WTC11 (cell line): ENCODE measurements around the gene EIF3M. TPM values are rescaled to one million over a fixed set of nuclear protein-coding genes. Genes with fewer than 3 reads are reported as not detected.

Experiments
- ATAC-seq: fragments of 200-7000 bp; cut with Tn5 transposase; 2 replicates; pipeline ENCODE4 v1.10.0; 2021; ENCODE audit warnings: mild to moderate bottlenecking, moderate library complexity
- CTCF ChIA-PET: fragments of 300-600 bp; sonication (Branson Sonifier 250); formaldehyde crosslinking; loops from one replicate; lab custom pipeline; 2021; ENCODE audit warnings: antibody characterized with exemption; lab: Charles Lee
- POLR2A ChIA-PET: fragments of 350-600 bp; sonication (Branson Sonifier 250); formaldehyde crosslinking; loops from one replicate; lab custom pipeline; 2021; ENCODE audit warnings: antibody characterized with exemption; lab: Charles Lee
- DNase-seq: peaks from one replicate; pipeline ENCODE4 v3.0.0; 2021; ENCODE audit warnings: low spot score
- H3K27ac Mint-ChIP-seq: 2 replicates; pipeline ENCODE4 v1.8.0; 2021; ENCODE audit warnings: mixed read lengths
- H3K27me3 Mint-ChIP-seq: 2 replicates; pipeline ENCODE4 v1.8.0; 2021; ENCODE audit warnings: low read depth, mild to moderate bottlenecking, moderate library complexity, mixed read lengths
- H3K36me3 Mint-ChIP-seq: 2 replicates; pipeline ENCODE4 v1.8.0; 2021; ENCODE audit warnings: mixed read lengths
- H3K4me1 Mint-ChIP-seq: 2 replicates; pipeline ENCODE4 v1.8.0; 2022; ENCODE audit warnings: mixed read lengths
- H3K4me3 Mint-ChIP-seq: 2 replicates; pipeline ENCODE4 v1.8.0; 2021; ENCODE audit warnings: mild to moderate bottlenecking, moderate library complexity, mixed read lengths
- H3K9me3 Mint-ChIP-seq: 2 replicates; pipeline ENCODE4 v1.8.0; 2021; ENCODE audit warnings: mixed read lengths
- CBFB ChIP-seq: sonication (generic); formaldehyde crosslinking; IDR thresholded peaks from 2 replicates; pipeline ENCODE4 v1.8.1; 2022; ENCODE audit warnings: mild to moderate bottlenecking, low read depth, missing genetic modification reagents
- CREB1 ChIP-seq: sonication (generic); formaldehyde crosslinking; IDR thresholded peaks from 2 replicates; pipeline ENCODE4 v1.8.0; 2023; ENCODE audit warnings: mild to moderate bottlenecking, missing genetic modification reagents
- E2F1 ChIP-seq: sonication (generic); formaldehyde crosslinking; IDR thresholded peaks from 2 replicates; pipeline ENCODE4 v1.8.0; 2022; ENCODE audit warnings: mild to moderate bottlenecking, missing genetic modification reagents
- ETV6 ChIP-seq: sonication (generic); formaldehyde crosslinking; IDR thresholded peaks from 2 replicates; pipeline ENCODE4 v1.8.1; 2022; ENCODE audit warnings: mild to moderate bottlenecking, missing genetic modification reagents
- KAT7 ChIP-seq: sonication (generic); formaldehyde crosslinking; IDR thresholded peaks from 2 replicates; pipeline ENCODE4 v1.8.1; 2023; ENCODE audit warnings: missing genetic modification reagents, mild to moderate bottlenecking, borderline replicate concordance
- MXD4 ChIP-seq: fragments of 250-450 bp; sonication (Bioruptor Pico); IDR thresholded peaks from 2 replicates; pipeline ENCODE4 v1.8.0; 2021; ENCODE audit warnings: mild to moderate bottlenecking, moderate library complexity, borderline replicate concordance
- MYBL2 ChIP-seq: sonication (generic); formaldehyde crosslinking; IDR thresholded peaks from 2 replicates; pipeline ENCODE4 v1.8.1; 2023; ENCODE audit warnings: mild to moderate bottlenecking, moderate library complexity, missing genetic modification reagents
- NFE2L1 ChIP-seq: sonication (generic); formaldehyde crosslinking; IDR thresholded peaks from 2 replicates; pipeline ENCODE4 v1.8.1; 2023; ENCODE audit warnings: missing genetic modification reagents
- NR1H2 ChIP-seq: sonication (generic); formaldehyde crosslinking; IDR thresholded peaks from 2 replicates; pipeline ENCODE4 v1.9.0; 2021; ENCODE audit warnings: mild to moderate bottlenecking, moderate library complexity, missing genetic modification reagents
- NR2C2 ChIP-seq: sonication (generic); formaldehyde crosslinking; IDR thresholded peaks from 2 replicates; pipeline ENCODE4 v1.8.0; 2022; ENCODE audit warnings: mild to moderate bottlenecking, missing genetic modification reagents
- TEAD1 ChIP-seq: sonication (generic); formaldehyde crosslinking; IDR thresholded peaks from 2 replicates; pipeline ENCODE4 v1.8.0; 2022; ENCODE audit warnings: mild to moderate bottlenecking, missing genetic modification reagents
- total RNA-seq: library from RNA; stranded (reverse); gene quantifications from 3 replicates; pipeline ENCODE4 v1.2.3, GENCODE V29; 2021
- TF ChIP-seq, protein P1 (sequence below): sonication (generic); formaldehyde crosslinking; IDR thresholded peaks from 2 replicates; pipeline ENCODE4 v1.8.1; 2023; ENCODE audit warnings: mild to moderate bottlenecking, missing genetic modification reagents, moderate library complexity
- TF ChIP-seq, protein P2 (sequence below): sonication (generic); formaldehyde crosslinking; IDR thresholded peaks from 2 replicates; pipeline ENCODE4 v1.8.0; 2023; ENCODE audit warnings: missing genetic modification reagents, mild to moderate bottlenecking, borderline replicate concordance
- TF ChIP-seq, protein P3 (sequence below): fragments of 250-450 bp; sonication (Bioruptor Pico); IDR thresholded peaks from 2 replicates; pipeline ENCODE4 v1.9.0; 2021; ENCODE audit warnings: mild to moderate bottlenecking
- TF ChIP-seq, protein P4 (sequence below): fragments of 250-450 bp; sonication (Bioruptor Pico); IDR thresholded peaks from 2 replicates; pipeline ENCODE4 v1.9.0; 2021; ENCODE audit warnings: moderate library complexity, mild to moderate bottlenecking, inconsistent platforms, borderline replicate concordance
- TF ChIP-seq, protein P5 (sequence below): sonication (generic); formaldehyde crosslinking; IDR thresholded peaks from 2 replicates; pipeline ENCODE4 v1.8.1; 2023; ENCODE audit warnings: mild to moderate bottlenecking, moderate library complexity, missing genetic modification reagents
- TF ChIP-seq, protein P6 (sequence below): fragments of 250-450 bp; sonication (Bioruptor Pico); IDR thresholded peaks from 2 replicates; pipeline ENCODE4 v1.9.0; 2021; ENCODE audit warnings: mild to moderate bottlenecking
- TF ChIP-seq, protein P7 (sequence below): sonication (generic); formaldehyde crosslinking; IDR thresholded peaks from 2 replicates; pipeline ENCODE4 v1.8.1; 2022; ENCODE audit warnings: mild to moderate bottlenecking, missing genetic modification reagents, moderate library complexity, borderline replicate concordance
- TF ChIP-seq, protein P8 (sequence below): sonication (generic); formaldehyde crosslinking; IDR thresholded peaks from 2 replicates; pipeline ENCODE4 v1.8.0; 2022; ENCODE audit warnings: mild to moderate bottlenecking, missing genetic modification reagents

Gene EIF3M
- total RNA-seq, 1 experiment from 2014 or later: 365 TPM

- ATAC-seq: no peak
- no peak for DNase-seq
- no peak overlapping the region for H3K27ac Mint-ChIP-seq
- TF ChIP-seq NR2C2 (CRISPR knock-in tag) (no peak), E2F1 (CRISPR knock-in tag) (no peak), MYBL2 (CRISPR knock-in tag) (no peak), NR1H2 (CRISPR knock-in tag) (no peak), CBFB (CRISPR knock-in tag) (no peak), ETV6 (CRISPR knock-in tag) (no peak), MXD4 (no peak)
- TF ChIP-seq, protein P1, sequence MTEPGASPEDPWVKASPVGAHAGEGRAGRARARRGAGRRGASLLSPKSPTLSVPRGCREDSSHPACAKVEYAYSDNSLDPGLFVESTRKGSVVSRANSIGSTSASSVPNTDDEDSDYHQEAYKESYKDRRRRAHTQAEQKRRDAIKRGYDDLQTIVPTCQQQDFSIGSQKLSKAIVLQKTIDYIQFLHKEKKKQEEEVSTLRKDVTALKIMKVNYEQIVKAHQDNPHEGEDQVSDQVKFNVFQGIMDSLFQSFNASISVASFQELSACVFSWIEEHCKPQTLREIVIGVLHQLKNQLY (CRISPR knock-in tag): no peak
- TF ChIP-seq, protein P2, sequence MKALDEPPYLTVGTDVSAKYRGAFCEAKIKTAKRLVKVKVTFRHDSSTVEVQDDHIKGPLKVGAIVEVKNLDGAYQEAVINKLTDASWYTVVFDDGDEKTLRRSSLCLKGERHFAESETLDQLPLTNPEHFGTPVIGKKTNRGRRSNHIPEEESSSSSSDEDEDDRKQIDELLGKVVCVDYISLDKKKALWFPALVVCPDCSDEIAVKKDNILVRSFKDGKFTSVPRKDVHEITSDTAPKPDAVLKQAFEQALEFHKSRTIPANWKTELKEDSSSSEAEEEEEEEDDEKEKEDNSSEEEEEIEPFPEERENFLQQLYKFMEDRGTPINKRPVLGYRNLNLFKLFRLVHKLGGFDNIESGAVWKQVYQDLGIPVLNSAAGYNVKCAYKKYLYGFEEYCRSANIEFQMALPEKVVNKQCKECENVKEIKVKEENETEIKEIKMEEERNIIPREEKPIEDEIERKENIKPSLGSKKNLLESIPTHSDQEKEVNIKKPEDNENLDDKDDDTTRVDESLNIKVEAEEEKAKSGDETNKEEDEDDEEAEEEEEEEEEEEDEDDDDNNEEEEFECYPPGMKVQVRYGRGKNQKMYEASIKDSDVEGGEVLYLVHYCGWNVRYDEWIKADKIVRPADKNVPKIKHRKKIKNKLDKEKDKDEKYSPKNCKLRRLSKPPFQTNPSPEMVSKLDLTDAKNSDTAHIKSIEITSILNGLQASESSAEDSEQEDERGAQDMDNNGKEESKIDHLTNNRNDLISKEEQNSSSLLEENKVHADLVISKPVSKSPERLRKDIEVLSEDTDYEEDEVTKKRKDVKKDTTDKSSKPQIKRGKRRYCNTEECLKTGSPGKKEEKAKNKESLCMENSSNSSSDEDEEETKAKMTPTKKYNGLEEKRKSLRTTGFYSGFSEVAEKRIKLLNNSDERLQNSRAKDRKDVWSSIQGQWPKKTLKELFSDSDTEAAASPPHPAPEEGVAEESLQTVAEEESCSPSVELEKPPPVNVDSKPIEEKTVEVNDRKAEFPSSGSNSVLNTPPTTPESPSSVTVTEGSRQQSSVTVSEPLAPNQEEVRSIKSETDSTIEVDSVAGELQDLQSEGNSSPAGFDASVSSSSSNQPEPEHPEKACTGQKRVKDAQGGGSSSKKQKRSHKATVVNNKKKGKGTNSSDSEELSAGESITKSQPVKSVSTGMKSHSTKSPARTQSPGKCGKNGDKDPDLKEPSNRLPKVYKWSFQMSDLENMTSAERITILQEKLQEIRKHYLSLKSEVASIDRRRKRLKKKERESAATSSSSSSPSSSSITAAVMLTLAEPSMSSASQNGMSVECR (CRISPR knock-in tag): no peak
- TF ChIP-seq, protein P3, sequence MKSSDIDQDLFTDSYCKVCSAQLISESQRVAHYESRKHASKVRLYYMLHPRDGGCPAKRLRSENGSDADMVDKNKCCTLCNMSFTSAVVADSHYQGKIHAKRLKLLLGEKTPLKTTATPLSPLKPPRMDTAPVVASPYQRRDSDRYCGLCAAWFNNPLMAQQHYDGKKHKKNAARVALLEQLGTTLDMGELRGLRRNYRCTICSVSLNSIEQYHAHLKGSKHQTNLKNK (CRISPR knock-in tag): no peak
- TF ChIP-seq, protein P4, sequence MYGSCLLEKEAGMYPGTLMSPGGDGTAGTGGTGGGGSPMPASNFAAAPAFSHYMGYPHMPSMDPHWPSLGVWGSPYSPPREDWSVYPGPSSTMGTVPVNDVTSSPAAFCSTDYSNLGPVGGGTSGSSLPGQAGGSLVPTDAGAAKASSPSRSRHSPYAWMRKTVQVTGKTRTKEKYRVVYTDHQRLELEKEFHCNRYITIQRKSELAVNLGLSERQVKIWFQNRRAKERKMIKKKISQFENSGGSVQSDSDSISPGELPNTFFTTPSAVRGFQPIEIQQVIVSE (CRISPR knock-in tag): no peak
- ChIA-PET CTCF (interaction anchor here (1.9 kb wide), 1 partner anchor 229 kb away, joined by 8 read pairs; no protein-coding TSS in a partner anchor), POLR2A (no interaction called here)
- H3K9me3 Mint-ChIP-seq: no peaks in the 10 kb centered on the region
- no peak overlapping the region for H3K4me3 Mint-ChIP-seq
- no peaks in the 10 kb centered on the region for H3K4me1 Mint-ChIP-seq
- no peaks in the 10 kb centered on the region for H3K27me3 Mint-ChIP-seq
- no peaks in the 10 kb centered on the region for H3K36me3 Mint-ChIP-seq
These were observed 20.6 kb upstream of the EIF3M start for GRCh38 chr11:32562839-32563599.

DNA sequence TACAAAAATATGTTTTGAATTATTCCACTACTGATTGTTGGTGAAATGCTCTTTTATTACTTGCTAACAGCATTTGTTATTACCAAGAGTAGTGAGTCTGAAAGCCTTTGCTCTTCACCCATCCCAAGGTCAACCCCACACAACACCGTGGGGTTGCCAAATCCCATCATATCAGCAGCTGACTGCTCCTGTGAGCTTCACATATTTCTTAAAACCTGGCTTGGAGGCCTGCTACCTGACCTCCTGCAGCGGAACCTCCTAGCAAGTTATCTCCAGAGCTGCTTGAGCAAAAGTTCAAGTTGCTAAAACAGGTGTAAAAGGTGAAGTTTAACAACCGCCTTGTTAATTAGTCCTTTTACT is 20.1 kb upstream of the EIF3M start:
- H3K9me3 Mint-ChIP-seq: no peaks in the 10 kb centered on the region
- no peak overlapping the region for H3K4me3 Mint-ChIP-seq
- ChIA-PET CTCF (no interaction called here), POLR2A (no interaction called here)
- H3K4me1 Mint-ChIP-seq: no peaks in the 10 kb centered on the region
- no peaks in the 10 kb centered on the region for H3K36me3 Mint-ChIP-seq
- no peaks in the 10 kb centered on the region for H3K27me3 Mint-ChIP-seq
- no peak overlapping the region for H3K27ac Mint-ChIP-seq
- DNase-seq: no peak
- ATAC-seq: no peak
- no peak for TF ChIP-seq CREB1 (CRISPR knock-in tag)
- TF ChIP-seq, protein P5, sequence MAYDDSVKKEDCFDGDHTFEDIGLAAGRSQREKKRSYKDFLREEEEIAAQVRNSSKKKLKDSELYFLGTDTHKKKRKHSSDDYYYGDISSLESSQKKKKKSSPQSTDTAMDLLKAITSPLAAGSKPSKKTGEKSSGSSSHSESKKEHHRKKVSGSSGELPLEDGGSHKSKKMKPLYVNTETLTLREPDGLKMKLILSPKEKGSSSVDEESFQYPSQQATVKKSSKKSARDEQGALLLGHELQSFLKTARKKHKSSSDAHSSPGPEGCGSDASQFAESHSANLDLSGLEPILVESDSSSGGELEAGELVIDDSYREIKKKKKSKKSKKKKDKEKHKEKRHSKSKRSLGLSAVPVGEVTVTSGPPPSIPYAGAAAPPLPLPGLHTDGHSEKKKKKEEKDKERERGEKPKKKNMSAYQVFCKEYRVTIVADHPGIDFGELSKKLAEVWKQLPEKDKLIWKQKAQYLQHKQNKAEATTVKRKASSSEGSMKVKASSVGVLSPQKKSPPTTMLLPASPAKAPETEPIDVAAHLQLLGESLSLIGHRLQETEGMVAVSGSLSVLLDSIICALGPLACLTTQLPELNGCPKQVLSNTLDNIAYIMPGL: no peak
- TF ChIP-seq, protein P6, sequence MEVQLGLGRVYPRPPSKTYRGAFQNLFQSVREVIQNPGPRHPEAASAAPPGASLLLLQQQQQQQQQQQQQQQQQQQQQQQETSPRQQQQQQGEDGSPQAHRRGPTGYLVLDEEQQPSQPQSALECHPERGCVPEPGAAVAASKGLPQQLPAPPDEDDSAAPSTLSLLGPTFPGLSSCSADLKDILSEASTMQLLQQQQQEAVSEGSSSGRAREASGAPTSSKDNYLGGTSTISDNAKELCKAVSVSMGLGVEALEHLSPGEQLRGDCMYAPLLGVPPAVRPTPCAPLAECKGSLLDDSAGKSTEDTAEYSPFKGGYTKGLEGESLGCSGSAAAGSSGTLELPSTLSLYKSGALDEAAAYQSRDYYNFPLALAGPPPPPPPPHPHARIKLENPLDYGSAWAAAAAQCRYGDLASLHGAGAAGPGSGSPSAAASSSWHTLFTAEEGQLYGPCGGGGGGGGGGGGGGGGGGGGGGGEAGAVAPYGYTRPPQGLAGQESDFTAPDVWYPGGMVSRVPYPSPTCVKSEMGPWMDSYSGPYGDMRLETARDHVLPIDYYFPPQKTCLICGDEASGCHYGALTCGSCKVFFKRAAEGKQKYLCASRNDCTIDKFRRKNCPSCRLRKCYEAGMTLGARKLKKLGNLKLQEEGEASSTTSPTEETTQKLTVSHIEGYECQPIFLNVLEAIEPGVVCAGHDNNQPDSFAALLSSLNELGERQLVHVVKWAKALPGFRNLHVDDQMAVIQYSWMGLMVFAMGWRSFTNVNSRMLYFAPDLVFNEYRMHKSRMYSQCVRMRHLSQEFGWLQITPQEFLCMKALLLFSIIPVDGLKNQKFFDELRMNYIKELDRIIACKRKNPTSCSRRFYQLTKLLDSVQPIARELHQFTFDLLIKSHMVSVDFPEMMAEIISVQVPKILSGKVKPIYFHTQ: no peak
- TF ChIP-seq, protein P7, sequence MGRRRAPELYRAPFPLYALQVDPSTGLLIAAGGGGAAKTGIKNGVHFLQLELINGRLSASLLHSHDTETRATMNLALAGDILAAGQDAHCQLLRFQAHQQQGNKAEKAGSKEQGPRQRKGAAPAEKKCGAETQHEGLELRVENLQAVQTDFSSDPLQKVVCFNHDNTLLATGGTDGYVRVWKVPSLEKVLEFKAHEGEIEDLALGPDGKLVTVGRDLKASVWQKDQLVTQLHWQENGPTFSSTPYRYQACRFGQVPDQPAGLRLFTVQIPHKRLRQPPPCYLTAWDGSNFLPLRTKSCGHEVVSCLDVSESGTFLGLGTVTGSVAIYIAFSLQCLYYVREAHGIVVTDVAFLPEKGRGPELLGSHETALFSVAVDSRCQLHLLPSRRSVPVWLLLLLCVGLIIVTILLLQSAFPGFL (CRISPR knock-in tag): no peak
- TF ChIP-seq, protein P8, sequence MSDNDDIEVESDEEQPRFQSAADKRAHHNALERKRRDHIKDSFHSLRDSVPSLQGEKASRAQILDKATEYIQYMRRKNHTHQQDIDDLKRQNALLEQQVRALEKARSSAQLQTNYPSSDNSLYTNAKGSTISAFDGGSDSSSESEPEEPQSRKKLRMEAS (CRISPR knock-in tag): no peak
- no peak for TF ChIP-seq TEAD1
- TF ChIP-seq KAT7 (CRISPR knock-in tag): no peak
- no peak for TF ChIP-seq NFE2L1 (CRISPR knock-in tag)
